ENCODE data around the gene FAM174C. TPM values are rescaled to one million over a fixed set of nuclear protein-coding genes. Genes with fewer than 3 reads are reported as not detected.

FAM174C gene
- total and polyA plus RNA-seq, 2 of the 8 experiments (the other 6 are each of a cell fraction or from before 2014, with no cell fraction given): 44.5 to 125 TPM

DNA sequence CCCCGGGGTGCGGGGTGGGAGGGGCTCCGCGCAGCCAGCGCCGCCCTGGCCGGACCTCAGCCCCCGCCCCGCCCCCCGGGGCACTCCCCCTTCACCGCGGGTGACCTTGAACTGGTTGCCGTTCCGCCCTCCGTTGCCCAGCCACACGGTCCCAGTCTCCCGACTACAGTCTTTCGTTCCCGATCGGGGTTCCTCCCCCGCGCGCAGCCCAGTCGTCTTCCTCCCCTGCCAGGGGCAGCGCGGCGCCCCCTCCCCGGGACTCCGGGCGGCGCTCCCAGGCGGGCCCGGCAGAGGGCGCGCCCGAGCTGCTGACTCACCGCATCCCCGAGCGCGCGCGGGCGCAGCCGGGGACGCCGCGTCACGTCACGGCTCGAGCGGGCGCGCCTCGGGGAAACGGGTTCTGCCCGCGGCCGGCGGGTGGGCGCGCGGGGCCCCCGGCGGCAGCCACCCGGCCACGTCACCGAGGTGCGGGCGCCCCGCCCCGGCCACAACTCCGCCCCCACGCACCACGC is 26.5 kb upstream of the FAM174C start (continued):
- TF ChIP-seq EP300 (IDR thresholded peaks at IDR 0.05; ENCODE audit: borderline replicate concordance in 1 of 2, low read depth in 2 of 2, low read length in 2 of 2) (no peak), PHF8 (conservative IDR thresholded peaks at IDR 0.05; ENCODE audit: low read depth, low read length) (0 out of 2 replicates have a peak, but pooled peaks have one; percentile 19), JUN (IDR thresholded peaks at IDR 0.05; ENCODE audit: low read depth, low read length) (no peak), KDM5A (IDR thresholded peaks at IDR 0.05; ENCODE audit: low read length) (no peak), TCF12 (IDR thresholded peaks at IDR 0.05; ENCODE audit: low read depth, low read length) (0 out of 2 replicates have a peak, but pooled peaks have one; percentile 7), KDM1A (IDR thresholded peaks at IDR 0.05; ENCODE audit: borderline replicate concordance, low read length) (no peak), NRF1 (IDR thresholded peaks at IDR 0.05; ENCODE audit: low read depth, low read length) (no peak), CEBPB (IDR thresholded peaks at IDR 0.05; ENCODE audit: low read depth, low read length) (no peak), RNF2 (IDR thresholded peaks at IDR 0.05; ENCODE audit: borderline replicate concordance, low read depth, low read length, missing control alignments, poor library complexity, severe bottlenecking) (no peak), CTCF (IDR thresholded peaks at IDR 0.05; ENCODE audit: control extremely low read depth in 1 of 3, insufficient read depth in 1 of 3, low read depth in 1 of 3, low read length in 3 of 3) (peak; percentile 57 to 77 (median 66)), BRCA1 (IDR thresholded peaks at IDR 0.05; ENCODE audit: low read depth, low read length) (no peak), GTF2F1 (IDR thresholded peaks at IDR 0.05; ENCODE audit: borderline replicate concordance, low read depth, low read length) (no peak), SP4 (IDR thresholded peaks at IDR 0.05; ENCODE audit: low read length) (no peak), CHD1 (IDR thresholded peaks at IDR 0.05; ENCODE audit: low read depth, low read length) (no peak), BACH1 (IDR thresholded peaks at IDR 0.05; ENCODE audit: low read length) (peak; percentile 94), CHD2 (IDR thresholded peaks at IDR 0.05; ENCODE audit: low read length) (no peak), CREB1 (IDR thresholded peaks at IDR 0.05) (0 out of 2 replicates have a peak, but pooled peaks have one; percentile 47), SP2 (IDR thresholded peaks at IDR 0.05; ENCODE audit: low read length) (no peak), CBX8 (IDR thresholded peaks at IDR 0.05; ENCODE audit: borderline replicate concordance, low read depth, low read length) (no peak), RXRA (IDR thresholded peaks at IDR 0.05; ENCODE audit: insufficient read depth, low read depth, low read length) (no peak), SIX5 (IDR thresholded peaks at IDR 0.05; ENCODE audit: low read depth, low read length) (no peak), YY1 (IDR thresholded peaks at IDR 0.05; ENCODE audit: low read depth, low read length) (no peak), NANOG (IDR thresholded peaks at IDR 0.05; ENCODE audit: insufficient read depth, low read depth, low read length, poor library complexity, severe bottlenecking) (no peak)
- TF ChIP-seq, protein P1, sequence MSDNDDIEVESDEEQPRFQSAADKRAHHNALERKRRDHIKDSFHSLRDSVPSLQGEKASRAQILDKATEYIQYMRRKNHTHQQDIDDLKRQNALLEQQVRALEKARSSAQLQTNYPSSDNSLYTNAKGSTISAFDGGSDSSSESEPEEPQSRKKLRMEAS (IDR thresholded peaks at IDR 0.05): no peak

Data from H1 (cell line).